22Rv1 (cell line): ENCODE measurements around the gene NIN.
"Not testable (repeated sequence)": the region's sequence is repeated elsewhere in the genome, so short reads cannot be mapped to it uniquely, and the experiment has no call there.

ENCODE experiments used
- H3K27ac ChIP-seq: fragments of 450-650 bp; 2 replicates; pipeline ENCODE4 v1.5.1; 2017
- CTCF ChIP-seq: fragments of 450-650 bp; IDR thresholded peaks from 2 replicates; pipeline ENCODE4 v1.5.1; 2017; ENCODE audit warnings: mild to moderate bottlenecking
- ZFX ChIP-seq: fragments of 450-650 bp; IDR thresholded peaks from 2 replicates; pipeline ENCODE4 v1.6.1; 2017; ENCODE audit warnings: antibody characterized with exemption, borderline replicate concordance

The NIN gene

GRCh38 chr14:50823762-50824636 is 7.0 kb downstream of the NIN start:
- TF ChIP-seq ZFX = no peak
- TF ChIP-seq CTCF = no peak
- no peak overlapping the region for H3K27ac ChIP-seq

- H3K27ac ChIP-seq = no peak overlapping the region
- no peak for TF ChIP-seq ZFX
- TF ChIP-seq CTCF = no peak
These were observed 7.8 kb downstream of the NIN start for GRCh38 chr14:50823051-50823761.

GRCh38 chr14:50822501-50823042 is 8.4 kb downstream of the NIN start:
- H3K27ac ChIP-seq = no peak overlapping the region
- no peak for TF ChIP-seq ZFX
- no peak for TF ChIP-seq CTCF

GRCh38 chr14:50821510-50822464 is 9.2 kb downstream of the NIN start:
- H3K27ac ChIP-seq = no peak overlapping the region
- TF ChIP-seq ZFX = no peak
- no peak for TF ChIP-seq CTCF

GRCh38 chr14:50820786-50821509 is 10.0 kb downstream of the NIN start:
- no peak overlapping the region for H3K27ac ChIP-seq

GRCh38 chr14:50819303-50819702 is 11.7 kb downstream of the NIN start:
- not testable (repeated sequence) for H3K27ac ChIP-seq

More at GRCh38 chr14:50820786-50821509, 10.0 kb downstream of the NIN start:
- TF ChIP-seq ZFX = no peak
- no peak for TF ChIP-seq CTCF
